Measurements from ENCODE around the gene KIAA0586. TPM values are rescaled to one million over a fixed set of nuclear protein-coding genes. Genes with fewer than 3 reads are reported as not detected.

Gene KIAA0586
- total RNA-seq, 2 experiments from 2014 or later, result 24.9 to 27.0 TPM

- ATAC-seq (no peak), DNase-seq (no peak)
- POLR2A ChIA-PET, result no interaction called here
These were observed 126.4 kb downstream of the KIAA0586 start for GRCh38 chr14:58553959-58554358.

GRCh38 chr14:58555647-58556046 is 128.1 kb downstream of the KIAA0586 start:
- ChIA-PET POLR2A (no interaction called here), CTCF (interaction anchor here (2.2 kb wide), 1 partner anchor 54 kb away, joined by 4 read pairs; no protein-coding TSS in a partner anchor)
- Mint-ChIP-seq H3K4me3 (no peak overlapping the region), H3K9me3 (ENCODE audit: insufficient read depth) (no peaks in the 10 kb centered on the region), H3K4me1 (ENCODE audit: low read depth) (no peaks in the 10 kb centered on the region), H3K27me3 (ENCODE audit: low read depth) (no peaks in the 10 kb centered on the region), H3K27ac (no peak overlapping the region), H3K36me3 (ENCODE audit: low read depth) (no peaks in the 10 kb centered on the region)
- DNase-seq (no peak), ATAC-seq (no peak)

More at GRCh38 chr14:58553959-58554358, 126.4 kb downstream of the KIAA0586 start:
- no peak overlapping the region for H3K4me3 Mint-ChIP-seq
- H3K4me1 Mint-ChIP-seq (ENCODE audit: low read depth), result no peaks in the 10 kb centered on the region
- no peaks in the 10 kb centered on the region for H3K9me3 Mint-ChIP-seq (ENCODE audit: insufficient read depth)
- CTCF ChIA-PET, result interaction anchor here (2.2 kb wide), 1 partner anchor 53 kb away, joined by 4 read pairs; no protein-coding TSS in a partner anchor
- no peaks in the 10 kb centered on the region for H3K36me3 Mint-ChIP-seq (ENCODE audit: low read depth)
- H3K27ac Mint-ChIP-seq, result no peak overlapping the region
- H3K27me3 Mint-ChIP-seq (ENCODE audit: low read depth), result no peaks in the 10 kb centered on the region

- ATAC-seq, result no peak
- H3K9me3 Mint-ChIP-seq (ENCODE audit: insufficient read depth), result no peaks in the 10 kb centered on the region
- ChIA-PET CTCF (no interaction called here), POLR2A (no interaction called here)
- H3K4me3 Mint-ChIP-seq, result no peak overlapping the region
- H3K27ac Mint-ChIP-seq, result no peak overlapping the region
- H3K4me1 Mint-ChIP-seq (ENCODE audit: low read depth), result no peaks in the 10 kb centered on the region
- DNase-seq, result no peak
- no peaks in the 10 kb centered on the region for H3K27me3 Mint-ChIP-seq (ENCODE audit: low read depth)
- no peaks in the 10 kb centered on the region for H3K36me3 Mint-ChIP-seq (ENCODE audit: low read depth)
These were observed 129.7 kb downstream of the KIAA0586 start for GRCh38 chr14:58557242-58557641.

- Mint-ChIP-seq H3K27ac (no peak overlapping the region), H3K27me3 (ENCODE audit: low read depth) (no peaks in the 10 kb centered on the region), H3K9me3 (ENCODE audit: insufficient read depth) (no peaks in the 10 kb centered on the region), H3K4me3 (no peak overlapping the region), H3K36me3 (ENCODE audit: low read depth) (no peaks in the 10 kb centered on the region), H3K4me1 (ENCODE audit: low read depth) (no peaks in the 10 kb centered on the region)
- ATAC-seq (no peak), DNase-seq (no peak)
- ChIA-PET POLR2A (no interaction called here), CTCF (interaction anchor here (1.6 kb wide), 1 partner anchor 59 kb away, joined by 4 read pairs; no protein-coding TSS in a partner anchor)
These were observed 132.7 kb downstream of the KIAA0586 start for GRCh38 chr14:58560208-58560607.

- ChIA-PET CTCF (no interaction called here), POLR2A (no interaction called here)
- H3K27me3 Mint-ChIP-seq (ENCODE audit: low read depth), result no peaks in the 10 kb centered on the region
- no peaks in the 10 kb centered on the region for H3K9me3 Mint-ChIP-seq (ENCODE audit: insufficient read depth)
- DNase-seq (no peak), ATAC-seq (no peak)
- H3K36me3 Mint-ChIP-seq (ENCODE audit: low read depth), result no peaks in the 10 kb centered on the region
- H3K4me3 Mint-ChIP-seq, result no peak overlapping the region
- H3K4me1 Mint-ChIP-seq (ENCODE audit: low read depth), result no peaks in the 10 kb centered on the region
- no peak overlapping the region for H3K27ac Mint-ChIP-seq
These were observed 134.6 kb downstream of the KIAA0586 start for GRCh38 chr14:58562141-58562540.

- H3K27ac Mint-ChIP-seq, result no peak overlapping the region
- H3K9me3 Mint-ChIP-seq (ENCODE audit: insufficient read depth), result no peaks in the 10 kb centered on the region
- ATAC-seq (no peak), DNase-seq (no peak)
- H3K36me3 Mint-ChIP-seq (ENCODE audit: low read depth), result no peaks in the 10 kb centered on the region
- H3K4me3 Mint-ChIP-seq, result no peak overlapping the region
- no peaks in the 10 kb centered on the region for H3K4me1 Mint-ChIP-seq (ENCODE audit: low read depth)
- POLR2A ChIA-PET, result no interaction called here
- CTCF ChIA-PET, result interaction anchor here (1.2 to 1.3 kb wide), 2 partner anchors 12 to 63 kb away, joined by 3 to 4 read pairs; no protein-coding TSS in a partner anchor
- no peaks in the 10 kb centered on the region for H3K27me3 Mint-ChIP-seq (ENCODE audit: low read depth)
These were observed 136.5 kb downstream of the KIAA0586 start for GRCh38 chr14:58563978-58564377.

GRCh38 chr14:58565832-58566231 is 138.3 kb downstream of the KIAA0586 start:
- Mint-ChIP-seq H3K4me1 (ENCODE audit: low read depth) (peaks cover 4% of the 10 kb centered on the region), H3K27me3 (ENCODE audit: low read depth) (no peaks in the 10 kb centered on the region), H3K36me3 (ENCODE audit: low read depth) (no peaks in the 10 kb centered on the region), H3K4me3 (no peak overlapping the region), H3K9me3 (ENCODE audit: insufficient read depth) (no peaks in the 10 kb centered on the region), H3K27ac (no peak overlapping the region)
- ATAC-seq (no peak), DNase-seq (no peak)
- ChIA-PET CTCF (interaction anchor here (0.5 kb wide), 1 partner anchor 75 kb away, joined by 3 read pairs; no protein-coding TSS in a partner anchor), POLR2A (no interaction called here)

GRCh38 chr14:58566979-58567378 is 139.5 kb downstream of the KIAA0586 start:
- no peaks in the 10 kb centered on the region for H3K9me3 Mint-ChIP-seq (ENCODE audit: insufficient read depth)
- ChIA-PET POLR2A (no interaction called here), CTCF (no interaction called here)
- no peaks in the 10 kb centered on the region for H3K36me3 Mint-ChIP-seq (ENCODE audit: low read depth)
- peaks cover 12% of the 10 kb centered on the region for H3K4me1 Mint-ChIP-seq (ENCODE audit: low read depth)
- H3K27me3 Mint-ChIP-seq (ENCODE audit: low read depth), result no peaks in the 10 kb centered on the region
- no peak overlapping the region for H3K27ac Mint-ChIP-seq
- DNase-seq (no peak), ATAC-seq (no peak)
- H3K4me3 Mint-ChIP-seq, result no peak overlapping the region

- ChIA-PET CTCF (interaction anchor here (1.3 kb wide), 1 partner anchor 67 kb away, joined by 5 read pairs; no protein-coding TSS in a partner anchor), POLR2A (no interaction called here)
- Mint-ChIP-seq H3K4me3 (no peak overlapping the region), H3K36me3 (ENCODE audit: low read depth) (no peaks in the 10 kb centered on the region), H3K4me1 (ENCODE audit: low read depth) (peaks cover 18% of the 10 kb centered on the region), H3K27ac (no peak overlapping the region), H3K27me3 (ENCODE audit: low read depth) (no peaks in the 10 kb centered on the region), H3K9me3 (ENCODE audit: insufficient read depth) (no peaks in the 10 kb centered on the region)
- DNase-seq (no peak), ATAC-seq (no peak)
These were observed 140.8 kb downstream of the KIAA0586 start for GRCh38 chr14:58568322-58568721.

- DNase-seq, result no peak
- Mint-ChIP-seq H3K4me3 (no peak overlapping the region), H3K27me3 (ENCODE audit: low read depth) (no peaks in the 10 kb centered on the region), H3K9me3 (ENCODE audit: insufficient read depth) (no peaks in the 10 kb centered on the region), H3K27ac (no peak overlapping the region), H3K36me3 (ENCODE audit: low read depth) (no peaks in the 10 kb centered on the region), H3K4me1 (ENCODE audit: low read depth) (peaks cover 18% of the 10 kb centered on the region)
- ChIA-PET CTCF (no interaction called here), POLR2A (no interaction called here)
- no peak for ATAC-seq
These were observed 143.7 kb downstream of the KIAA0586 start for GRCh38 chr14:58571256-58571655.

GRCh38 chr14:58571769-58572472 is 144.4 kb downstream of the KIAA0586 start:
- Mint-ChIP-seq H3K36me3 (ENCODE audit: low read depth) (no peaks in the 10 kb centered on the region), H3K9me3 (ENCODE audit: insufficient read depth) (no peaks in the 10 kb centered on the region), H3K27me3 (ENCODE audit: low read depth) (no peaks in the 10 kb centered on the region), H3K4me1 (ENCODE audit: low read depth) (peaks cover 18% of the 10 kb centered on the region), H3K27ac (no peak overlapping the region), H3K4me3 (no peak overlapping the region)
- POLR2A ChIA-PET, result no interaction called here
- DNase-seq (peak; percentile 35), ATAC-seq (peak; percentile 74)
- CTCF ChIA-PET, result no interaction called here

GRCh38 chr14:58572473-58572853 is 144.9 kb downstream of the KIAA0586 start:
- no peak for DNase-seq
- POLR2A ChIA-PET, result no interaction called here
- Mint-ChIP-seq H3K27ac (no peak overlapping the region), H3K4me1 (ENCODE audit: low read depth) (peaks cover 18% of the 10 kb centered on the region), H3K27me3 (ENCODE audit: low read depth) (no peaks in the 10 kb centered on the region), H3K4me3 (no peak overlapping the region), H3K36me3 (ENCODE audit: low read depth) (no peaks in the 10 kb centered on the region), H3K9me3 (ENCODE audit: insufficient read depth) (no peaks in the 10 kb centered on the region)
- ATAC-seq, result no peak
- CTCF ChIA-PET, result no interaction called here

GRCh38 chr14:58572863-58573262 is 145.3 kb downstream of the KIAA0586 start:
- CTCF ChIA-PET, result no interaction called here

More at GRCh38 chr14:58572863-58573262, 145.3 kb downstream of the KIAA0586 start:
- Mint-ChIP-seq H3K4me3 (no peak overlapping the region), H3K27me3 (ENCODE audit: low read depth) (no peaks in the 10 kb centered on the region), H3K36me3 (ENCODE audit: low read depth) (no peaks in the 10 kb centered on the region), H3K9me3 (ENCODE audit: insufficient read depth) (no peaks in the 10 kb centered on the region), H3K27ac (no peak overlapping the region), H3K4me1 (ENCODE audit: low read depth) (peaks cover 18% of the 10 kb centered on the region)
- POLR2A ChIA-PET, result no interaction called here
- DNase-seq (no peak), ATAC-seq (no peak)
